GM21619 (cell line): ENCODE data around the gene EGFL7.
A peak's percentile ranks its signal among the peaks of the same experiment; 100 is the strongest.

Source experiments
- ATAC-seq: cut with Tn5 transposase; IDR thresholded peaks from one replicate; pipeline ENCODE4 v1.9.1; 2021; ENCODE audit not compliant: unreplicated experiment

The EGFL7 gene

GRCh38 chr9:136643596-136644342 is 18.9 kb upstream of the EGFL7 start:
- no peak for ATAC-seq

- no peak for ATAC-seq
Observed at GRCh38 chr9:136644343-136644592, 18.4 kb upstream of the EGFL7 start.

GRCh38 chr9:136644593-136645351 is 17.9 kb upstream of the EGFL7 start:
- ATAC-seq: peak; percentile 46

- no peak for ATAC-seq
Observed at GRCh38 chr9:136645352-136645902, 17.3 kb upstream of the EGFL7 start.

- no peak for ATAC-seq
Observed at GRCh38 chr9:136645903-136646754, 16.6 kb upstream of the EGFL7 start.

- no peak for ATAC-seq
Observed at GRCh38 chr9:136646827-136647711, 15.6 kb upstream of the EGFL7 start.

- no peak for ATAC-seq
Observed at GRCh38 chr9:136648751-136649150, 14.0 kb upstream of the EGFL7 start.

- no peak for ATAC-seq
Observed at GRCh38 chr9:136650021-136650420, 12.7 kb upstream of the EGFL7 start.

- ATAC-seq: no peak
Observed at GRCh38 chr9:136650648-136651047, 12.1 kb upstream of the EGFL7 start.

GRCh38 chr9:136651860-136652259 is 10.9 kb upstream of the EGFL7 start:
- no peak for ATAC-seq

GRCh38 chr9:136653323-136654079 is 9.2 kb upstream of the EGFL7 start:
- no peak for ATAC-seq

GRCh38 chr9:136654820-136655535 is 7.7 kb upstream of the EGFL7 start:
- no peak for ATAC-seq

GRCh38 chr9:136655536-136656182 is 7.1 kb upstream of the EGFL7 start:
- ATAC-seq: no peak

GRCh38 chr9:136656183-136656738 is 6.5 kb upstream of the EGFL7 start:
- ATAC-seq: no peak

GRCh38 chr9:136656795-136657611 is 5.7 kb upstream of the EGFL7 start:
- ATAC-seq: no peak

- no peak for ATAC-seq
Observed at GRCh38 chr9:136657974-136658848, 4.5 kb upstream of the EGFL7 start.
